Measurements from ENCODE around the gene C6orf15.
A peak's percentile ranks its signal among the peaks of the same experiment; 100 is the strongest.

The C6orf15 gene

GRCh38 chr6:31107052-31107451 is 5.3 kb downstream of the C6orf15 start:
- DNase-seq (ENCODE audit: low read depth, low spot score) = no peak

GRCh38 chr6:31103136-31103535 is 9.2 kb downstream of the C6orf15 start:
- DNase-seq (ENCODE audit: low read depth, low spot score) = no peak

- DNase-seq (ENCODE audit: low read depth, low spot score) = no peak
Observed at GRCh38 chr6:31098449-31098938, 13.9 kb downstream of the C6orf15 start.

GRCh38 chr6:31096656-31097055 is 15.7 kb downstream of the C6orf15 start:
- DNase-seq (ENCODE audit: low read depth, low spot score) = no peak

GRCh38 chr6:31096215-31096614 is 16.2 kb downstream of the C6orf15 start:
- no peak for DNase-seq (ENCODE audit: low read depth, low spot score)

GRCh38 chr6:31094389-31094881 is 17.9 kb downstream of the C6orf15 start:
- no peak for DNase-seq (ENCODE audit: low read depth, low spot score)

GRCh38 chr6:31092769-31093505 is 19.4 kb downstream of the C6orf15 start:
- no peak for DNase-seq (ENCODE audit: low read depth, low spot score)

- no peak for DNase-seq (ENCODE audit: low read depth, low spot score)
Observed at GRCh38 chr6:31092238-31092637, 20.1 kb downstream of the C6orf15 start.

- DNase-seq (ENCODE audit: low read depth, low spot score) = no peak
Observed at GRCh38 chr6:31091680-31092079, 20.7 kb downstream of the C6orf15 start.

- no peak for DNase-seq (ENCODE audit: low read depth, low spot score)
Observed at GRCh38 chr6:31090973-31091364, 21.4 kb downstream of the C6orf15 start.

GRCh38 chr6:31090275-31090972 is 22.0 kb downstream of the C6orf15 start:
- DNase-seq (ENCODE audit: low read depth, low spot score) = no peak

- DNase-seq (ENCODE audit: low read depth, low spot score) = peak; percentile 86
Observed at GRCh38 chr6:31087494-31088089, 24.8 kb downstream of the C6orf15 start.

- DNase-seq (ENCODE audit: low read depth, low spot score) = no peak
Observed at GRCh38 chr6:31086788-31087440, 25.5 kb downstream of the C6orf15 start.

GRCh38 chr6:31083742-31084354 is 28.5 kb downstream of the C6orf15 start:
- DNase-seq (ENCODE audit: low read depth, low spot score) = no peak

GRCh38 chr6:31081872-31082271 is 30.5 kb downstream of the C6orf15 start:
- DNase-seq (ENCODE audit: low read depth, low spot score) = no peak

GRCh38 chr6:31079656-31080261 is 32.6 kb downstream of the C6orf15 start:
- peak; percentile 53 for DNase-seq (ENCODE audit: low read depth, low spot score)

GRCh38 chr6:31076611-31077010 is 35.8 kb downstream of the C6orf15 start:
- DNase-seq (ENCODE audit: low read depth, low spot score) = no peak

GRCh38 chr6:31075528-31075927 is 36.8 kb downstream of the C6orf15 start:
- DNase-seq (ENCODE audit: low read depth, low spot score) = no peak

- DNase-seq (ENCODE audit: low read depth, low spot score) = no peak
Observed at GRCh38 chr6:31074401-31074800, 38.0 kb downstream of the C6orf15 start.

- DNase-seq (ENCODE audit: low read depth, low spot score) = no peak
Observed at GRCh38 chr6:31070711-31071197, 41.6 kb downstream of the C6orf15 start.

Measured in activated naive CD8-positive, alpha-beta T cell treated with anti-CD3 and anti-CD28 coated beads, Interleukin-2, amount 50 U/mL, for 16 hours (primary cell).